Measurements from ENCODE around the gene RBM8A.

RBM8A gene

GRCh38 chr1:145871994-145872924 is 55.0 kb downstream of the RBM8A start:
- DNase-seq: peak; percentile 35

Data from stimulated activated CD4-positive, alpha-beta T cell treated with anti-CD3 and anti-CD28 coated beads, Interleukin-4, amount 100 ng/mL, for 24 hours (primary cell).